Thymus (tissue), 11 donors: Measurements from ENCODE around the gene CDKL2. TPM values are rescaled to one million over a fixed set of nuclear protein-coding genes. Genes with fewer than 3 reads are reported as not detected.
"Not testable (repeated sequence)": the region's sequence is repeated elsewhere in the genome, so short reads cannot be mapped to it uniquely, and the experiment has no call there.

Experiments
- DNase-seq, 9 donors: peaks; one replicate each; pipeline ENCODE4 v3.0.0-alpha.2; 2013; ENCODE audit warnings: low spot score in 9 of 9, low read depth in 6 of 9, missing footprints in 1 of 9
- H3K27ac ChIP-seq, 2 donors: one replicate each; pipeline ENCODE4 v1.5.1; 2013; ENCODE audit warnings: control low read depth in 1 of 2, low read depth in 1 of 2, low read length in 1 of 2, mild to moderate bottlenecking in 1 of 2, moderate library complexity in 1 of 2
- H3K27me3 ChIP-seq, 2 donors: one replicate each; pipeline ENCODE4 v1.5.1; 2013; ENCODE audit warnings: low read length in 1 of 2; ENCODE audit not compliant: control insufficient read depth in 2 of 2, insufficient read depth in 1 of 2
- H3K36me3 ChIP-seq, 2 donors: one replicate each; pipeline ENCODE4 v1.5.1; 2013; ENCODE audit warnings: low read length in 1 of 2, mild to moderate bottlenecking in 1 of 2, moderate library complexity in 1 of 2; ENCODE audit not compliant: control insufficient read depth in 2 of 2, insufficient read depth in 2 of 2
- H3K4me1 ChIP-seq, 2 donors: one replicate each; pipeline ENCODE4 v1.5.1; 2013; ENCODE audit warnings: low read length in 2 of 2; ENCODE audit not compliant: control insufficient read depth in 2 of 2, insufficient read depth in 2 of 2
- H3K4me3 ChIP-seq, 2 donors: one replicate each; pipeline ENCODE4 v1.5.1; 2013; ENCODE audit warnings: low read length in 2 of 2, control low read depth in 1 of 2, mild to moderate bottlenecking in 1 of 2
- H3K9me3 ChIP-seq, 2 donors: one replicate each; pipeline ENCODE4 v1.5.1; 2013; ENCODE audit warnings: low read length in 1 of 2, mild to moderate bottlenecking in 1 of 2; ENCODE audit not compliant: control insufficient read depth in 2 of 2, insufficient read depth in 1 of 2
- WGBS: extraction: QIAGEN DNeasy Blood & Tissue Kit; methylation state at CpG from one replicate; pipeline ENCODE4 v1.1.7; 2013; 5-methylcytosine and 5-hydroxymethylcytosine counted together
- polyA plus RNA-seq: library from polyadenylated mRNA; stranded (reverse); fragments of 200-250 nt; gene quantifications from one replicate; pipeline ENCODE4 v1.2.3, GENCODE V29; 2013
- total RNA-seq: library from RNA; stranded (reverse); fragments of 120-200 nt; gene quantifications from one replicate; pipeline ENCODE4 v1.2.4, GENCODE V29; 2013
- donor health status: healthy.

CDKL2 gene
- total and polyA plus RNA-seq, 2 donors = 0.14 to 0.25 TPM

DNA sequence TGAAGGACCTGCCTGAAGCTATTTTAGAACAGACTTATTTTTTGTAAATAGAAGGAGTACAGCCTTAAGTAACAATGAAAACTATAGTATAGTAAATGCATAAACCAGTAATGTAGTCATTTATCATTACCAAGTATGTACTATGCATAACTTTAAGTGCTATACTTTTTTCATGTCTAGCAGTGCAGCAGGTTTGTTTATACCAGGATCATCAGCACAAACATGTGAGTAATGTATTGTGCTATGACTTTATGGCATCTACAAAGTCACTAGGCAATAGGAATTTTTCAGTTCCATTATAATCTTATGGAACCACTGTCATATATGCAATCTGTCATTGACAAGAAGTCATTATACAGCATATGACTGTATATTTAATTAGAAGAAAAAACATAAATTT, 77.9 kb downstream of the CDKL2 start:
- H3K27ac ChIP-seq = no peak overlapping the region
- no peaks in the 10 kb centered on the region for H3K36me3 ChIP-seq
- DNase-seq = no peak
- H3K4me3 ChIP-seq = no peak overlapping the region
- no peaks in the 10 kb centered on the region for H3K4me1 ChIP-seq
- H3K9me3 ChIP-seq = no peaks in the 10 kb centered on the region
- H3K27me3 ChIP-seq = no peaks in the 10 kb centered on the region

DNA sequence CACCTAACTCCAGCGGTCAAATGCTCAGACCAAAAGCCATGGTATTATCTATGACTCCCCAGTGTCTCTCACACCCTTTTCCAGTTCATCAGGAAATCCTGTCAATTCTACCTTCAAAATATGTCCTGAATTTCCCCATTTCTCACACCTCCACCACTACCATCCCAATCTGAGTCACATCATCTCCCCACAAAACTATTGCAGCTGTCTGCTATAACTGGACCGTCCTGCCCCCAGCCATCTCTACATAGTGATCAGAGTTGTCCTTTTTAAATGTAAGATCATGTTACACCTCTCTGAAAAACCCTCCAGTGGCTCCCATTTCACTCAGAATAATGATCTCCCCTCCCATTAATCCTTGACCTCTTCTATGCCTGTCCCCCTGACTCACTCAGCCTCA, 81.3 kb downstream of the CDKL2 start:
- no peaks in the 10 kb centered on the region for H3K9me3 ChIP-seq
- no peaks in the 10 kb centered on the region for H3K36me3 ChIP-seq
- WGBS = over 99% methylated on average over 2 of the region's 2 CpGs
- H3K4me3 ChIP-seq = no peak overlapping the region
- H3K27ac ChIP-seq = no peak overlapping the region
- H3K4me1 ChIP-seq = no peaks in the 10 kb centered on the region
- no peaks in the 10 kb centered on the region for H3K27me3 ChIP-seq
- no peak for DNase-seq

DNA sequence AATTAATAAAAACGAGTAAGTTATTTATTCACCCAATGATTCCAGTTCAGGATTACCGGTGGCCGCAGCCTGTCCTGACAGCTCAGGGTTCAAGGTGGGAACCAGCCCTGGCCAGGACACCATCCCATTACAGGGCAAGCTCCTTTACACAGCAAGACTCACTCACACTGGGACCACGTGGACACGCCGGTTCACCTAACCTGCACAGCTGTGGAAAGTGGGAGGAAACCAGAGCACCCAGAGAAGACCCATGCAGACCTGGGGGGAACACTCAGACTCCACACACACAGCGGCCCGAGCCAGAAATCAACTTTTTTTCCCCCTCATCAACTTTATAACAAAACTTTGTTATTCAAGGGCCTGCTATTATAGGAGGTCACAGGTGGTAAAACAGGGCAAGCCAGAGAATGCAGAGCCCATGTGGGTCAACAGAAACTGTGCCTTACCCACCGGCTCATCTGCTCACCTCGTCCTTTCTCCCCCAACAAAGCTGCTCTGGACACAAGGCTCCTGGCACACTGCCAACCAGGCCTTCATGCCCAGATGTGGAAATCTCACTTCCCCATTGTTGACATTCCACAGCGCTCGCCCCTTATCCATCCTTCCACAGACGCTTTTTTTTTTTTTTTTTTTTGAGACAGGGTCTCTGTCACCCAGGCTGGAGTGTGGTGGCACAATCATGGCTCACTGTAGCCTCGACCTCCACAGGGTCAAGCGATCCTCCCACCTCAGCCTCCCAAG, 82.5 kb downstream of the CDKL2 start:
- peaks cover 0 to under 1% of the 10 kb centered on the region in 2 donors for H3K36me3 ChIP-seq
- 93% methylated on average over 15 of the region's 15 CpGs for WGBS
- H3K27me3 ChIP-seq = no peaks in the 10 kb centered on the region
- H3K27ac ChIP-seq = no peak overlapping the region
- no peak for DNase-seq
- H3K4me1 ChIP-seq = no peaks in the 10 kb centered on the region
- no peaks in the 10 kb centered on the region for H3K9me3 ChIP-seq
- H3K4me3 ChIP-seq = no peak overlapping the region

DNA sequence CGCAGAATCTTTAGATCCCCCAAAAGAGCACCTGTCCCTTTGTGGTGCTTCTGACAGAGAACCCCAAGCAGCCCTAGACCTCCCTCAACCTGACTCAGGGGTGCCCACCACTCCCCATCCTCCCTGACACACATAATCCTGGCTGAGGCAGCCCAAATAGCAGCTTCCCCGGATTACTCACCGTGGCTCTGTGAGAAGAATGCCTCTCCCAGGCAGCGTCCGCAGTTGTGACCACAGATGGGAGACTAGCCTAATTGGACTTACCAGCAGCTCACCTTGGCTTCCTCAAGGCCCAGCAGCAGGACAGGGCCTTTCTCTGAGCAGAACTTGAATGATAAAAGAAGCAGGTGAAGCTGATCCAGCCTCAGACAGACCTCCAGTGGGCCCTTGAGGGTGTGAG, 84.8 kb downstream of the CDKL2 start:
- Histone ChIP-seq H3K4me1 (no peaks in the 10 kb centered on the region), H3K27ac (no peak overlapping the region), H3K9me3 (no peaks in the 10 kb centered on the region), H3K4me3 (no peak overlapping the region), H3K36me3 (peaks cover 0 to 3% of the 10 kb centered on the region in 2 donors), H3K27me3 (no peaks in the 10 kb centered on the region)
- no peak for DNase-seq
- WGBS = over 99% methylated on average over 5 of the region's 5 CpGs

DNA sequence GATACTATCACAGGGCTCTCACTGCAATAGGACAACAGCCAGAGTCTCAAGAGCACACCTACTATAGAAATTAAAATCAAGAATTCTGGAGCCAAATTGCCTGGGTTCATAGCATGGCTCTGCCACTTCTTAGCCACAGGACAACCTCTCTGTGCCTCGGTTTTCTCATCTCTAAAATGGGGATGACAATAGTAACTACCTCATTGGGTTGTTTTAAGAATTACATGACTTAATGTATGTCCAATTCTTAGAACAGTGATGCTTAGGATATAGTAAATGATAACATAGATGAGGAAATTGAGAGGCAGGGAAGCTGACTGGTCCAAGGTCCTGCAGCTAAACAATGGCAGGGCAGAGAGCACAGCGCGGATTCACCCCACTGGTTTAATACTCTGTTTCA, 85.5 kb downstream of the CDKL2 start:
- H3K4me1 ChIP-seq = no peaks in the 10 kb centered on the region
- peaks cover 0 to 3% of the 10 kb centered on the region in 2 donors for H3K36me3 ChIP-seq
- DNase-seq = no peak
- no peak overlapping the region for H3K27ac ChIP-seq
- no peak overlapping the region for H3K4me3 ChIP-seq
- H3K9me3 ChIP-seq = no peaks in the 10 kb centered on the region
- WGBS = 96% methylated on average over 3 of the region's 3 CpGs
- H3K27me3 ChIP-seq = no peaks in the 10 kb centered on the region

DNA sequence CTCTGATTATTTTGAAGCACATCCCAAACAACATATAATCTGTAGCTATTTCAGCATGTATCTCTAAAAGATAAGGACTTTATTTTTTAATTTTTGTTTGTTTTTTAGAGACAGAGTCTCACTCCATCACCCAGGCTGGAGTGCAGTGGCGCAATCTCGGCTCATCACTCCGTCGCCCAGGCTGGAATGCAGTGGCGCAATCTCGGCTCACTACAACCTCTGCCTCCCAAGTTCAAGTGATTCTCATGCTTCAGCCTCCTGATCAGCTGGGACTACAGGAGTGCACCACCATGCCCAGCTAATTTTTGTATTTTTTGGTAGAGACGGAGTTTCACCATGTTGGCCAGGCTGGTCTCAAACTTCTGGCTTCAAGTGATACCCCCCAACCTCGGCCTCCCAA, 86.1 kb downstream of the CDKL2 start:
- H3K9me3 ChIP-seq, H3K27me3 ChIP-seq, H3K36me3 ChIP-seq, H3K27ac ChIP-seq, H3K4me1 ChIP-seq, DNase-seq, H3K4me3 ChIP-seq: not testable (repeated sequence)
- WGBS = 98% methylated on average over 8 of the region's 8 CpGs

- DNase-seq = no peak
- no peaks in the 10 kb centered on the region for H3K4me1 ChIP-seq
- no peak overlapping the region for H3K27ac ChIP-seq
- H3K4me3 ChIP-seq = no peak overlapping the region
- H3K9me3 ChIP-seq = no peaks in the 10 kb centered on the region
- no peaks in the 10 kb centered on the region for H3K27me3 ChIP-seq
- peaks cover 0 to 3% of the 10 kb centered on the region in 2 donors for H3K36me3 ChIP-seq
Measured at GRCh38 chr4:75542824-75543223, 87.5 kb downstream of the CDKL2 start.

- not testable (repeated sequence) for DNase-seq, H3K27me3 ChIP-seq, H3K4me3 ChIP-seq, H3K4me1 ChIP-seq, H3K36me3 ChIP-seq, H3K27ac ChIP-seq
- 95% methylated on average over 6 of the region's 6 CpGs for WGBS
- H3K9me3 ChIP-seq = peaks cover 0 to 13% of the 10 kb centered on the region in 2 donors
Measured at GRCh38 chr4:75537308-75537707, 93.0 kb downstream of the CDKL2 start.

GRCh38 chr4:75533926-75534325, 96.4 kb downstream of the CDKL2 start:
- H3K4me3 ChIP-seq, H3K4me1 ChIP-seq, H3K27me3 ChIP-seq, DNase-seq, H3K27ac ChIP-seq: not testable (repeated sequence)
- H3K36me3 ChIP-seq = peaks cover 12 to 14% of the 10 kb centered on the region in 2 donors
- H3K9me3 ChIP-seq = peaks cover 0 to 15% of the 10 kb centered on the region in 2 donors
